Gastroesophageal sphincter (tissue), 4 donors: ENCODE data around the gene JAK3. TPM values are rescaled to one million over a fixed set of nuclear protein-coding genes. Genes with fewer than 3 reads are reported as not detected.
A peak's percentile ranks its signal among the peaks of the same experiment; 100 is the strongest.
"Not testable (repeated sequence)": the region's sequence is repeated elsewhere in the genome, so short reads cannot be mapped to it uniquely, and the experiment has no call there.

Source experiments
- ATAC-seq: fragments of 150-250 bp; one replicate; pipeline ENCODE4 v1.9.1; 2016; ENCODE audit warnings: mild to moderate bottlenecking, moderate library complexity
- H3K27ac ChIP-seq, 4 donors: fragments of 200-600 bp; sonication (generic) in 3 of 4; 1 replicate in 3 of 4; 2 replicates in 1 of 4; pipeline ENCODE4 v1.5.1; 2016 to 2019
- H3K27me3 ChIP-seq: fragments of 200-600 bp; sonication (generic); one replicate; pipeline ENCODE4 v1.5.1; 2019
- H3K36me3 ChIP-seq, 2 donors: fragments of 200-600 bp; sonication (generic); one replicate each; pipeline ENCODE4 v1.5.1; 2019; ENCODE audit warnings: control low read depth in 1 of 2
- H3K4me1 ChIP-seq, 3 donors: fragments of 200-600 bp; sonication (generic); 1 replicate in 2 of 3; 2 replicates in 1 of 3; pipeline ENCODE4 v1.5.1; 2016 to 2019; ENCODE audit warnings: control low read depth in 2 of 3
- H3K4me3 ChIP-seq, 2 donors: fragments of 200-600 bp; sonication (generic); one replicate each; pipeline ENCODE4 v1.5.1; 2019; ENCODE audit warnings: mild to moderate bottlenecking in 1 of 2, moderate library complexity in 1 of 2
- H3K9me3 ChIP-seq, 3 donors: fragments of 200-600 bp; sonication (generic); one replicate each; pipeline ENCODE4 v1.5.1; 2017 to 2019; ENCODE audit warnings: control low read depth in 2 of 3
- EP300 ChIP-seq: sonication (generic); formaldehyde crosslinking; IDR thresholded peaks from one replicate; pipeline ENCODE4 v1.6.1; 2017; ENCODE audit warnings: antibody characterized with exemption, mild to moderate bottlenecking
- POLR2A ChIP-seq, 2 donors: fragments of 450-650 bp; IDR thresholded peaks; one replicate each; pipeline ENCODE4 v1.6.1; 2017; ENCODE audit warnings: antibody characterized with exemption in 2 of 2, mild to moderate bottlenecking in 2 of 2, moderate library complexity in 1 of 2
- POLR2AphosphoS5 ChIP-seq: sonication (generic); formaldehyde crosslinking; IDR thresholded peaks from one replicate; pipeline ENCODE4 v1.6.1; 2017; ENCODE audit warnings: antibody characterized with exemption
- WGBS, 2 donors: methylation state at CpG; one replicate each; pipeline ENCODE4 v1.1.5; 2018; ENCODE audit warnings: low coverage in 1 of 2; 5-methylcytosine and 5-hydroxymethylcytosine counted together
- total RNA-seq, 4 donors: library from RNA; depleted of rRNA; stranded (reverse); fragments of >200 nt; gene quantifications; one replicate each; pipeline ENCODE4 v1.1.0, GENCODE V29; 2016
- TF ChIP-seq, protein P1 (sequence below), 4 experiments: fragments of 200-600 bp in 2 of 4; fragments of 450-650 bp in 2 of 4; sonication (generic) in 1 of 4; IDR thresholded peaks; one replicate each; pipeline ENCODE4 v1.5.1; 2017 to 2019; ENCODE audit warnings: antibody characterized with exemption in 4 of 4, mild to moderate bottlenecking in 2 of 4, moderate library complexity in 2 of 4

JAK3 gene
- total RNA-seq, 4 donors from 2014 or later = 1.2 to 5.9 (median 2.3) TPM

GRCh38 chr19:17788632-17789031, 59.1 kb downstream of the JAK3 start:
- Histone ChIP-seq H3K4me1 (peaks cover 0 to 6% (median 0%) of the 10 kb centered on the region in 3 donors), H3K36me3 (no peaks in the 10 kb centered on the region), H3K4me3 (no peak overlapping the region), H3K9me3 (no peaks in the 10 kb centered on the region), H3K27me3 (peaks cover 51% of the 10 kb centered on the region), H3K27ac (no peak overlapping the region)
- ATAC-seq = no peak
- WGBS, 2 donors = 80% methylated on average over 1 of the region's 2 CpGs
- TF ChIP-seq, protein P1, sequence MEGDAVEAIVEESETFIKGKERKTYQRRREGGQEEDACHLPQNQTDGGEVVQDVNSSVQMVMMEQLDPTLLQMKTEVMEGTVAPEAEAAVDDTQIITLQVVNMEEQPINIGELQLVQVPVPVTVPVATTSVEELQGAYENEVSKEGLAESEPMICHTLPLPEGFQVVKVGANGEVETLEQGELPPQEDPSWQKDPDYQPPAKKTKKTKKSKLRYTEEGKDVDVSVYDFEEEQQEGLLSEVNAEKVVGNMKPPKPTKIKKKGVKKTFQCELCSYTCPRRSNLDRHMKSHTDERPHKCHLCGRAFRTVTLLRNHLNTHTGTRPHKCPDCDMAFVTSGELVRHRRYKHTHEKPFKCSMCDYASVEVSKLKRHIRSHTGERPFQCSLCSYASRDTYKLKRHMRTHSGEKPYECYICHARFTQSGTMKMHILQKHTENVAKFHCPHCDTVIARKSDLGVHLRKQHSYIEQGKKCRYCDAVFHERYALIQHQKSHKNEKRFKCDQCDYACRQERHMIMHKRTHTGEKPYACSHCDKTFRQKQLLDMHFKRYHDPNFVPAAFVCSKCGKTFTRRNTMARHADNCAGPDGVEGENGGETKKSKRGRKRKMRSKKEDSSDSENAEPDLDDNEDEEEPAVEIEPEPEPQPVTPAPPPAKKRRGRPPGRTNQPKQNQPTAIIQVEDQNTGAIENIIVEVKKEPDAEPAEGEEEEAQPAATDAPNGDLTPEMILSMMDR (IDR thresholded peaks at IDR 0.05) = no peak
- TF ChIP-seq POLR2AphosphoS5 (no peak), EP300 (no peak), POLR2A (IDR thresholded peaks at IDR 0.05) (no peak)

GRCh38 chr19:17787274-17787913, 60.4 kb downstream of the JAK3 start:
- Histone ChIP-seq H3K27me3 (peaks cover 52% of the 10 kb centered on the region), H3K36me3 (no peaks in the 10 kb centered on the region), H3K4me1 (peaks cover 0 to 6% (median 0%) of the 10 kb centered on the region in 3 donors), H3K4me3 (no peak overlapping the region), H3K27ac (no peak overlapping the region), H3K9me3 (no peaks in the 10 kb centered on the region)
- 100% methylated on average over 1 of the region's 14 CpGs; no CpG with 5 or more reads in 1 of the 2 donors for WGBS, 2 donors
- no peak for ATAC-seq
- TF ChIP-seq, protein P1 (IDR thresholded peaks at IDR 0.05) = no peak
- TF ChIP-seq POLR2A (IDR thresholded peaks at IDR 0.05) (no peak), EP300 (no peak), POLR2AphosphoS5 (no peak)

- no peak for TF ChIP-seq EP300
- TF ChIP-seq, protein P1 (IDR thresholded peaks at IDR 0.05) = peak in 3 of 4 experiments; percentile 57 to 71 (median 57)
- no peak for ATAC-seq
- H3K27ac ChIP-seq = no peak overlapping the region
- no peaks in the 10 kb centered on the region for H3K36me3 ChIP-seq
- H3K9me3 ChIP-seq = no peaks in the 10 kb centered on the region
- H3K4me3 ChIP-seq = no peak overlapping the region
- 4 to 34% methylated on average over 5 to 7 of the region's 32 CpGs for WGBS, 2 donors
- peaks cover 0 to 9% (median 0%) of the 10 kb centered on the region in 3 donors for H3K4me1 ChIP-seq
- H3K27me3 ChIP-seq = peaks cover 74% of the 10 kb centered on the region
Measured at GRCh38 chr19:17784201-17785008, 63.4 kb downstream of the JAK3 start.

DNA sequence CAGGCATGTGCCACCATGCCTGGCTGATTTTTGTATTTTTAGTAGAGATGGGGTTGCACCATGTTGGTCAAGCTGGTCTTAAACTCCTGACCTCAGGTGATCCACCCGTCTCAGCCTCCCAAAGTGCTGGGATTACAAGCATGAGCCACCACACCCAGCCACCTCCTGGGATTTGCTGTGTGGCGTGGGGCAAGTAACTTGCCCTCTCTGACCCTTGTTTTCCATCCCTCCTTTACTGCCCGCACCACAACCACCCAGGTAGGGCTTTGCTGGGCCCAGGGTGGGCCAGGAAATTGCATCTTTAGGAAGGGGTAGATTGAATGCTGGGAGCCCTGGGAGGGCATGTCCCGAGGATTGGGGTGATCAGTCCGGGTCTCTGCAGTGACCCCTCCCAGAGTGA, 64.1 kb downstream of the JAK3 start:
- 31% methylated on average over 3 of the region's 5 CpGs; no CpG with 5 or more reads in 1 of the 2 donors for WGBS, 2 donors

GRCh38 chr19:17780781-17781180, 67.0 kb downstream of the JAK3 start:
- TF ChIP-seq, protein P1 (IDR thresholded peaks at IDR 0.05) = no peak
- TF ChIP-seq POLR2AphosphoS5 (no peak), EP300 (no peak), POLR2A (IDR thresholded peaks at IDR 0.05) (no peak)
- ATAC-seq = no peak
- H3K27me3 ChIP-seq = peaks cover 88% of the 10 kb centered on the region
- H3K9me3 ChIP-seq = no peaks in the 10 kb centered on the region
- peaks cover 0 to 22% (median 0%) of the 10 kb centered on the region in 3 donors for H3K4me1 ChIP-seq
- no peak overlapping the region for H3K27ac ChIP-seq
- no peaks in the 10 kb centered on the region for H3K36me3 ChIP-seq
- 100% methylated on average over 1 of the region's 2 CpGs; no CpG with 5 or more reads in 1 of the 2 donors for WGBS, 2 donors
- no peak overlapping the region for H3K4me3 ChIP-seq

More for the DNA sequence above, 64.1 kb downstream of the JAK3 start:
- not testable (repeated sequence) for H3K36me3 ChIP-seq, H3K27ac ChIP-seq, H3K4me3 ChIP-seq, ATAC-seq, H3K9me3 ChIP-seq
- peaks cover 74% of the 10 kb centered on the region for H3K27me3 ChIP-seq
- H3K4me1 ChIP-seq = peaks cover 0 to 16% (median 0%) of the 10 kb centered on the region in 3 donors
